NCI-H510A treated with DMSO at 0.1 percent for 48 hours (cell line): ENCODE results near the gene PLP2.

Experiments
- DNase-seq: peaks from one replicate; lab custom pipeline; 2025; lab: John Stamatoyannopoulos, UW

PLP2 gene

GRCh38 chrX:49186125-49187027 is 14.7 kb downstream of the PLP2 start, which contains the start of gene PRICKLE3:
Gene PRICKLE3, minus strand, starts transcription at chrX:49186373. Its CDS starts 76 bp downstream, at chrX:49186297.
- peak; percentile 71 for DNase-seq

- DNase-seq: no peak
These were observed 15.3 kb downstream of the PLP2 start for GRCh38 chrX:49187028-49187394.

DNA sequence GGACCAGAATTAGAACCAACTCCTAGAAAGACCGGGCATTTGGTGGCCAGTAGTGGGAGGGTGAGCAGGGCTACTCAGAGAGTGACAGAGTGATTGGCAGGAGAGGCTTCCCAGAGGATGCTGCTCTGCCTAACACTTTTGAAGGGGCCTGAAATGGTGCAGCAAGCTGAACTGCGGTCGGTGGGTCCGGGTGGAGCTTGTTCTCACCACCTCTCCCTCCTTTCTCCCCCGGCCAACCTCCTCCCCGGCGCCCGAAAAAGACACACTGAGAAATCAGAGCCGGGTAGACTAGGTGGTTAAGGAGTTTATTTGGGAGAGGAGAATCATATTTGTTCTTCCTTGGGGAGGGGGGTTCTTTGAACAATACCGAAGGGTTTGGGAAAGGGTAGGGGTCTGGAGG is 15.8 kb downstream of the PLP2 start:
- DNase-seq: no peak

DNA sequence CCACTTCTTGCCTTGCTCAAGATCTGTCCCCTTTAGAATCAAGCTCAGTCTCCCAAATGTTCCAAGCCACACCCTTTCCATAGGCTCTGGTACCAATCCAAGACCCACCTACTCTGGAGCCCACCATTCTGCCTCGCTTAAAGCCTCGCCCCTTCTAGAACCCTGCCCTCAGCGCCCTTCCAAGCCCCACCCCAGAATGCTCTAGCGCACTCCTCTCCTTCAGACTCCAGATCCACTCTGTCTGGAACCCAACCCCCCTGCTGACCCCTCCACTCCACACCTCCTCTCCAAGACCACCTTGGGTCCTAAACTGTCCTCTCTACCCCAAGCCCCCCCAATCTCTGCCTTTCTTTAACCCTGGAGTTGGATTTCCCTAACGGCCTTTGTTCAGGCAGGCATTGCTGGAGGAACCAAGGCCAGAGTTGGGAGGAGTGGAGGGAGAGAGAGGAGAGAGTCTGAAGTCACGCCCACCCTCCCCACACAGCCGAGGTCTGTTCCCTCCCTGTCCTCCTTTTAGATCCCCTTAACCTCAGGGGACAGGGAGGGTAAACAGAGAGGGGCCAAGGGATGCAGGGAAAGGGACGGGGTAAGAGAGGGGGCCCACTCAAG is 16.9 kb downstream of the PLP2 start:
- no peak for DNase-seq

GRCh38 chrX:49189606-49190005 is 17.9 kb downstream of the PLP2 start:
- DNase-seq: no peak

GRCh38 chrX:49190821-49191573 is 19.3 kb downstream of the PLP2 start:
- DNase-seq: peak; percentile 100

DNA sequence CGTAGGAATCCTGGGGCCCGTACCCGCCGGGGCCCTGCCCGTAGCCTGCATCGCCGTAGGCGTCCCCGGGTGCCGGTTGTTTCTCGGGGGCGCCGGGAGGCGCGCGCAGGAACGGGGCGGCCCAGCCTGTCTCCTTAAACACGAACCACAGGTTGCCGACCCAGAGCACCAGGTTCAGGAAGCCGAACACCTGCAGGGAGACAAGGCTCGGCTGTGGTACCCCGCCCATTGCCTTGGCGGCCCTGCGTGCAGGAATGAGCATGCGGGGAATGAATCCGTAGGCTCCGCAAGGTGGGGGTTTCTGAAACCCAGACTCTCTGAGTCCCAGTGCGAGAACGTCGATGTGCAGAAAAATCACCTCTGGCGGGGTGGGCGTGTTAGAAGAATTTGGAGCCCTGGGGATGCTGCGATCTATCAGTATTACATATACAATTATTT is 19.9 kb downstream of the PLP2 start:
- no peak for DNase-seq

- DNase-seq: peak; percentile 15
These were observed 21.1 kb downstream of the PLP2 start for GRCh38 chrX:49192722-49193328.

- DNase-seq: no peak
These were observed 21.9 kb downstream of the PLP2 start for GRCh38 chrX:49193542-49193964.

GRCh38 chrX:49197543-49198087 is 25.9 kb downstream of the PLP2 start:
- no peak for DNase-seq

DNA sequence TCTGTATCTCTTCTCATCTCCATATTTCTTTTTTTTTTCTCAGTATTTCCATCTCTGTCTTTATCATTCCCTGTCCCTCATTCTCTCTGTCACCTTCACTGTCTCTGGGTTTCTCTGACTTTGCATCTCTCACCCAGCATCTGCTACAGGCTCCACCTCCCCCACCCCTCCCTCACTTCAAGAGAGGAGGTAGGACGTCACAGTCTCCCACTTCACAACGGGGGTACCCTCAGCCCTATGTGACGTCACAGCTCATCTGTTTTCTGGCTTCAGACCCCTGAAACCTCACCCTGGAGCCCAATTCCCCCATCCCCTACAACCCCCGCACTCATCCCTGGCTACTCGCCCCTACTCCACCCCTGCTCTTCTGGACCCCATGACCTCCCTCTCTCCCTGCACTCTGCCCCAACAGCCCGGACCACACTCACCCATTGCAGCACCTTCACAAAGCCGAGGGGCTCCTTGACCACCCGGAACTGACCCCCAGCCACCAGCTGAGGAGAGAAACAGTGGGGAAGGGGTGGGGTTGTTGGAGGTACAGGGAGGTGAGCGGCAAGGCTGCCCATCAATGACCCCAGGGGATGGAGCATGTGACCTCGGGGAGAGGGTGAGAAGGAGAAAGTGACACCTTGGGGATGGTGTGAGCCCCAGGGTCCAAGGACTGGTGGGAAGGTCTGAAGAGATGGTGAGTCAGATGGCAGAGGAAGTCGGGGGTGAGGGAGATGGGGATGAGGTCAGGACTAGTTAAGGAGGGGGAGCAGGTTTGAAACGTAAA is 27.0 kb downstream of the PLP2 start:
- DNase-seq: no peak

DNA sequence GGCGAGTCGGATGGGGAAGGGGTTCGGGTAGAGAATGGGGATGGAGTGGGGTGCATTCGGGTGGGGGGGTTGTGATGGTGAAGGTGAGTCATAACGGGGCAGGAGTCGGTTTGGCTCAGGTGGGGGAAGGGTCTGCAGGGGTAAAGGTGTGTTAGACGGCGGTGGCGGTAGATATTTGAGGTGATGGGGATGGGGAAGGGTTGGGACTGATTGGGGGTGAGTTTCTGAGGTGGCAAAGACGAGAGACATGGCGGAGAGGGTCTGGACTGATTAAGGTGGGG is 27.6 kb downstream of the PLP2 start:
- DNase-seq: no peak

DNA sequence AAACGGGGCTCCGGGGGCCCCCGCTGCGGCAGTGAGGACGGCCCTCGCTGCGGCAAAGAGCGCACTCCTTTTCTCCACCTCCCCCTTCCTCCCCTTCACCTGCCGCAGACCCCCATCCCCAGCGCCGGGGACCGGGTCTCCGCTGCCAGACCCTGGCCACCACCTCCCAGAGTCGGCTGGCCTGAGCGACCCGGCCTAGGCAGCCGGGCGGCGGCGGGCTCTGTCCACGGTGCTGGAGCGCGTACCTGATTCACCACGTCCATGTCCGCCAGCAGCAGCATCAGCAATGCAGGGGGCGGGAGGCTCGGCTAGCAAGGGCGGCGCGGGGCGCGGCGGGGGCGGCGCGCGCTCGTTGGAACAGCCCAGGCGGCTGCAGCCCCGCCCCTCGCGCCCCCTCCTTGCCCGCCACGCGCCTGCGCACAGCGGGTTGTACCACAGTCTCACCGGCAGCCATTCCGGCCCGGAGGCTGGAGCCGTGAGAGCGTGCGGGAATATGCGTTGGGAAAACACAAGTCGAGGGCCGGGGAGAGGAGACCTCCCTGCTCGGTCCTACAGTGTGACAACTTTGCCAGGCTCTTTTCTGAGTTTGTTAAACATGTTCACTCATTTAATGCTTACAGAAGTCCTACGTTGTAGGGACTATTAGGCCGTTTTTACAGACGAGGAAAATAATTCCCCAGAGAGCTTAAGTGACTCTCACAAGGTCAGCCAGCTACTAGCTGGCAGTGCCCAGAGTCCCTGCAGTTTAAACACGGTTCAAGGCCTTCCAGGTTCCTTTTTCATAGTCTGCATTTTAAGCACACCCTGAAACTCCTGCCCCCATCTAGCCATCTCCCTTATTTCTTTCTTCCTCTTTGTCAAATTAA is 28.4 kb downstream of the PLP2 start, which contains the start of gene SYP:
TSS of gene SYP (minus strand) at position 288 of the 866 bp plus-strand sequence. CDS start at position 281, 7 bp downstream.
- peak; percentile 68 for DNase-seq

GRCh38 chrX:49202022-49202421 is 30.3 kb downstream of the PLP2 start:
- no peak for DNase-seq

- no peak for DNase-seq
These were observed 31.8 kb downstream of the PLP2 start for GRCh38 chrX:49203536-49203935.

DNA sequence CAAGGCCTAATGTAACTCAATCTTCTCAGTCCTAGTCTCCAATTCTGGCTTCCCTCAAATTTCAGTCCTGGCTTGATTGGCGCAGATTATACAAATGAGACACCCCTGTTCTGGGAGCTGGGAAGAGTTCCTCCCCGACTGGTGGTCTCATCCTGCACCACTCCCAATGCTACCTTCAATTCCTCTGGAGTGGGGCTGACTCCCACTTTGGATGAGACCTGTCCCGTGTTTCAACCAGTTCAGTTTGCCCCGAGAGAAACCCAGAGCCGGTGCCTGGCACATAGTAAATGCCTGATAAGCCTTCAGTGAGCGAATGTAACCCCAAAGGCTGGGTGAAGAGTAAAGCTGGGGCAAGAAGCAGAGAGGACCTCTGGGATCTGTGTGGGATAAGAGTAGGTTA is 32.3 kb downstream of the PLP2 start:
- DNase-seq: no peak

- DNase-seq: no peak
These were observed 33.0 kb downstream of the PLP2 start for GRCh38 chrX:49204709-49205108.

GRCh38 chrX:49205443-49205842 is 33.7 kb downstream of the PLP2 start:
- no peak for DNase-seq

DNA sequence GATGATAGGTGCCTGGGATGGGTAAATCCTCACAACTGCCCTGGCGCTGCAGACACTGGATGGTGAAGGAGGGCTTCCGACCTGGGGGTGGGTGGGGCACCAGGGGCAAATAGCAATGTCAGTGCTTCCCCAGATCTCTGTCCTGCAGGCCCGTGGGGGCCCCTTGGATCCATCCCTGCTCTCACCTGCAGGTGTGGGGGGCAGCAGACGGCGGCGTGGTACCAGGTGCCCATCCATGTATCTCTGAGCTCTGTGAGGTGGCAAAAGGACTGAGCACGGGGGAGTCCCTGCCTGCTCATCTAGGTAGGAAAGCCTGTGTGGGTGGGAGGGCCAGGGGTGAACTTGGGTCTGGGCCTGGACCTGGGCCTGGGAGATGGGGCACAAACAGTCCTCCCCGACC is 34.8 kb downstream of the PLP2 start:
- no peak for DNase-seq

DNA sequence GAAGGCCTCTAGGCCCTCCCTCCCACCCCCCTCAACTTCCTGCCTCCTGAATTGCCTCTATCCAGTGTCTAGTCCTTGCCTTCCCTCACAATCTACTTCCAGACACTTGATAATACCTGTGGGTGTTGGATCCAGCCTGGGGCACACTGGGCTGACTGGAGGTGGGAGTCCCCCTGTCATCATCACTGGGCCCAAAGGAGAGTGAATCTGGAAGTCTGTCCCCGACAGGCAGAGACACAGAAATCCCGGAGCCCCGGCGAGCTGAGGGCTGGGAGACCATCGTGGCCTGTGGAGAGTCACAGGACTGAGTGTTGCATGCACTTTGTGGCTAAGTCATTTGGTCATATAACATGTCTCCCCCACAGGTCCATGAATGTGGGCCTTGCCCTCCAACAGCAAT is 36.7 kb downstream of the PLP2 start:
- no peak for DNase-seq
